ENCODE results near the gene FBXO34. TPM values are rescaled to one million over a fixed set of nuclear protein-coding genes. Genes with fewer than 3 reads are reported as not detected.

Gene FBXO34
- total and polyA plus RNA-seq, 10 of the 15 experiments (the other 5 are each of a cell fraction or from before 2014, with no cell fraction given): 5.6 to 22.8 (median 17.6) TPM

DNA sequence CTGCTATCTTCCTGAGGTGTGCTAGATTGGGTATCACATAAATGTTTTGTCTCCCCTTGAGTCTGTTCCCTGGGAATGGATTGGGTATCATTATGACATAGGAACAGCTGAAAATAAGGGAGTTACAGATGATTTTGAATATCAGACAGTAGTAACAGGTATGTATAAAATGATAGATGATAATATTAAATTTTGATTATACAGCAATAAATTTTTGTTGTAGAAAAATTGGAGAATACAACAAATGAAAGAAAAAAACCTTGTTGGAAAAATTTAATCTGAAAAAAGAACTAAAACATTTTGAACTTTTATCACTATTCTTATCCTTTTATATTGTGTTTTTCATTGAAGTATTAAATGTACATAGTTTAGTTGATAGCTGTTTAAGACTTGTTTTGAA lies 43.2 kb downstream of the FBXO34 start (continued):
- TF ChIP-seq ZNF592 (IDR thresholded peaks at IDR 0.05) (no peak), CREM (IDR thresholded peaks at IDR 0.05; ENCODE audit: low read depth) (no peak), NRF1 (conservative IDR thresholded peaks at IDR 0.05; ENCODE audit: low read depth, low read length) (no peak), SREBF2 (IDR thresholded peaks at IDR 0.05; ENCODE audit: low read length) (no peak)

- no peak overlapping the region for H3K4me2 ChIP-seq (ENCODE audit: control insufficient read depth, insufficient read depth)
- H4K20me1 ChIP-seq (ENCODE audit: control insufficient read depth, insufficient read depth): no peaks in the 10 kb centered on the region
- BruUV-seq (replicated peaks): no TSS peak
- no peak for ATAC-seq
- no peak for DNase-seq (ENCODE audit: low read depth, low spot score)
- no peak overlapping the region for H3K9ac ChIP-seq (ENCODE audit: control insufficient read depth, insufficient read depth, low read length)
- H3K9me3 ChIP-seq (replicated peaks; ENCODE audit: control insufficient read depth, insufficient read depth, low read length): peaks cover 9% of the 10 kb centered on the region
- H3K27me3 ChIP-seq (replicated peaks in 1 of 2; ENCODE audit: control insufficient read depth in 2 of 2, insufficient read depth in 2 of 2, low read length in 1 of 2): no peaks in the 10 kb centered on the region
- intact Hi-C loops (cut with micrococcal nuclease; ENCODE audit: unreplicated experiment): no loop called here
- ChIA-PET CTCF (interaction anchor here (1.0 to 1.6 kb wide), 6 partner anchors 10 to 105 kb away, joined by 3 to 7 read pairs (median 4); partner anchors contain the start of gene FBXO34), POLR2A (interaction anchor here (2.4 kb wide), 1 partner anchor 17 kb away, joined by 6 read pairs; no protein-coding TSS in a partner anchor), SMC1A (ENCODE audit: uncharacterized antibody, unreplicated experiment) (interaction anchor here (0.6 to 2.7 kb wide), 4 partner anchors 10 to 142 kb away, joined by 3 to 15 read pairs (median 4); no protein-coding TSS in a partner anchor), RAD21 (ENCODE audit: unreplicated experiment) (no interaction called here)
- no peaks in the 10 kb centered on the region for H3K4me1 ChIP-seq (ENCODE audit: control insufficient read depth, insufficient read depth, low read length)
- H3K79me2 ChIP-seq (ENCODE audit: control insufficient read depth, insufficient read depth, low read length): no peaks in the 10 kb centered on the region
- H2AFZ ChIP-seq (ENCODE audit: control insufficient read depth, low read depth, low read length): no peak overlapping the region
- FAIRE-seq: no peak
- WGBS (ENCODE audit: insufficient coverage, insufficient replicate concordance, low lambda C conversion rate, missing lambda C conversion rate): 49% methylated on average over 4 of the region's 4 CpGs
- in situ Hi-C loops (cut with MboI): no loop called here
- H3K27ac ChIP-seq (ENCODE audit: control insufficient read depth, insufficient read depth): no peak overlapping the region
- no peak overlapping the region for H3K4me3 ChIP-seq
- no peaks in the 10 kb centered on the region for H3K36me3 ChIP-seq (ENCODE audit: control insufficient read depth in 2 of 2, insufficient read depth in 2 of 2, low read length in 1 of 2)
- TF ChIP-seq ZNF274 (IDR thresholded peaks at IDR 0.05; ENCODE audit: insufficient read depth, insufficient read length): no peak
- TF ChIP-seq TAF1 (IDR thresholded peaks at IDR 0.05; ENCODE audit: borderline replicate concordance, low read depth, low read length): no peak
- no peak for TF ChIP-seq HDAC6 (IDR thresholded peaks at IDR 0.05; ENCODE audit: unreplicated experiment)
- TF ChIP-seq CBFB (IDR thresholded peaks at IDR 0.05; ENCODE audit: low read depth): no peak
- no peak for TF ChIP-seq PBX3 (IDR thresholded peaks at IDR 0.05; ENCODE audit: insufficient replicate concordance, low read depth, low read length)
- no peak for TF ChIP-seq ZBED1 (IDR thresholded peaks at IDR 0.05; ENCODE audit: borderline replicate concordance)
- TF ChIP-seq, protein P1, sequence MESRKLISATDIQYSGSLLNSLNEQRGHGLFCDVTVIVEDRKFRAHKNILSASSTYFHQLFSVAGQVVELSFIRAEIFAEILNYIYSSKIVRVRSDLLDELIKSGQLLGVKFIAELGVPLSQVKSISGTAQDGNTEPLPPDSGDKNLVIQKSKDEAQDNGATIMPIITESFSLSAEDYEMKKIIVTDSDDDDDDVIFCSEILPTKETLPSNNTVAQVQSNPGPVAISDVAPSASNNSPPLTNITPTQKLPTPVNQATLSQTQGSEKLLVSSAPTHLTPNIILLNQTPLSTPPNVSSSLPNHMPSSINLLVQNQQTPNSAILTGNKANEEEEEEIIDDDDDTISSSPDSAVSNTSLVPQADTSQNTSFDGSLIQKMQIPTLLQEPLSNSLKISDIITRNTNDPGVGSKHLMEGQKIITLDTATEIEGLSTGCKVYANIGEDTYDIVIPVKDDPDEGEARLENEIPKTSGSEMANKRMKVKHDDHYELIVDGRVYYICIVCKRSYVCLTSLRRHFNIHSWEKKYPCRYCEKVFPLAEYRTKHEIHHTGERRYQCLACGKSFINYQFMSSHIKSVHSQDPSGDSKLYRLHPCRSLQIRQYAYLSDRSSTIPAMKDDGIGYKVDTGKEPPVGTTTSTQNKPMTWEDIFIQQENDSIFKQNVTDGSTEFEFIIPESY (IDR thresholded peaks at IDR 0.05): no peak
- no peak for TF ChIP-seq TCF3 (IDR thresholded peaks at IDR 0.05; ENCODE audit: borderline replicate concordance, insufficient read depth, low read depth, low read length)
- TF ChIP-seq USF2 (IDR thresholded peaks at IDR 0.05; ENCODE audit: borderline replicate concordance, low read depth, low read length): no peak
- TF ChIP-seq ASH2L (IDR thresholded peaks at IDR 0.05; ENCODE audit: borderline replicate concordance, low read depth): no peak
- no peak for TF ChIP-seq RB1 (IDR thresholded peaks at IDR 0.05; ENCODE audit: borderline replicate concordance)
- TF ChIP-seq IRF4 (IDR thresholded peaks at IDR 0.05; ENCODE audit: low read depth, low read length): no peak
- TF ChIP-seq RUNX3 (IDR thresholded peaks at IDR 0.05; ENCODE audit: low read length): no peak
Observed at GRCh38 chr14:55316564-55316963, 45.3 kb downstream of the FBXO34 start.

All from GM12878 (cell line).